HG03442 (cell line): ENCODE measurements around the gene EXOC4.

ENCODE experiments used
- ATAC-seq: cut with Tn5 transposase; IDR thresholded peaks from one replicate; pipeline ENCODE4 v1.9.1; 2021; ENCODE audit warnings: mild to moderate bottlenecking, moderate library complexity; ENCODE audit not compliant: unreplicated experiment

Gene EXOC4

DNA sequence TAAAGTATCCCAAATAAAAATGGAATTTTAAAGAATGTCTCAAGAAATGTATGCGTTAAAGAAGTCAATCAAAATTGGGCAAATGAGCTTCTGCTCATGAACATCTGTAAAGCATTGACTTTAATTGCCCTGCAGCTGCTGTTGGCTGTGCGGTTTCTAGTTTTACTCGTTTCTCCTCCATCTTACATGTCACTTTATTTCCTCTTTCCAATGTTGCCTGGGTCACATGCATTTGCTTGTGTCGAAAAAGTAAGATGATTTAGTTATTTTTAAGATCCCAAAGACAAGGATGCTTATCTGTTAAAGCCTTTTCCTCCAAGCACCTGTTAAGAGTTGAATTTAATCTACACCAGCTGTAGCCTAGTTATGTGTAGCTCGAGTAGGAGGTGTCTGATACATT, 310.4 kb downstream of the EXOC4 start:
- no peak for ATAC-seq

GRCh38 chr7:133564484-133564883, 311.6 kb downstream of the EXOC4 start:
- ATAC-seq: no peak

DNA sequence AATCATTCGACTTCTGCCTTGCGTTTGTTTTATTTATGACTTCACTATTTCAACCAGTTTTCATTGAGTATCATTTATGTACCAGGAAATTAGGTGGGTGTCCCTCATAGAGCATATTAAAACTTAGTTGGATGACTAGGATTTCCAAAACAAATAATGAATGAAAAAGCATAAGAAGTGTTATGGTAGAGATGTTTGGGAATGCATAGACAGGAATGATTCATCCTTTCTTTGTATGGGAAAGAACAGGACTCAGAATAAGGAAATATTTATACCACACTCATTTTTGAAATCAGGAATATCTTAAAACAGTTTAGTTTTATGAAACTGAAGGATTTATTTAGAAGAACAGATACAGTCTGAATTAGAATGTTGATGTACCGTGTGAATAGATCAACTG, 315.7 kb downstream of the EXOC4 start:
- no peak for ATAC-seq

DNA sequence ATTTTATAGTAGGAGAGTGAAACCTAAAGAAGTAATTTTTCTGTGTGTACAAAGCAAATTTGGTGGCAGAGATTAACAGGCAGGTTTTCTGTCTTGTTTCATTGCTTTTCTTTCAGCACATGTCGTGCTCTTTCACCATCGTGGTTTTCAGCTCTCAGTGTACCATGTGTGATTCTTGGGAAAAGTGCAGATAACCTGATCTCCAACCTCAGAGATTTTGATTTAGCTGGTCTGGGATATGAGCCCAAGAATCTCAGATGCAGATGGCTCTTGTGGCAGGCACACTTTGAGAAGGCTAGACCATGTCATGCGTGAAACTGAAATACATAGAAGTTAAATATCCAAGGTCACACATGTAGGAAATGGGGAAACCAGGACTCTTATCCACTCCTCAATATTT, 317.4 kb downstream of the EXOC4 start:
- ATAC-seq: no peak

GRCh38 chr7:133571076-133571475, 318.2 kb downstream of the EXOC4 start:
- ATAC-seq: no peak

DNA sequence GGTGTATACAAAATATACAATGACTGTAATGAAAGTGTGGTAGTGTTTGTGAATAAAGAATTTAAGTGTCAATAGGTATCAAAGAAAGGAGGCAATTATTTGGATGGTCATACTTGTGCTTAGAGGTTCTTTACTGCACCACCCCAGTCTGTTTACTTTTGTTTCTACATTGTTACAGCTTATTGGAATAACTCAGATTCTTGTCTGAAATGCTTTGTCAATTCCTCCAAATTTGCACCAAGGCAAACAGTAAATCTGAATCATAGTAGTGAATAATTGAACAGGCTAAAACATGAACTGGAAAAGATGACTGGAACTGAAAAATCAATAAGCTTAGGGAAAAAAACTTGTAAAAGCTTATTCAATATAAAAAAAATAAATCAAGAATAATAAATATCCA, 319.2 kb downstream of the EXOC4 start:
- ATAC-seq: no peak

DNA sequence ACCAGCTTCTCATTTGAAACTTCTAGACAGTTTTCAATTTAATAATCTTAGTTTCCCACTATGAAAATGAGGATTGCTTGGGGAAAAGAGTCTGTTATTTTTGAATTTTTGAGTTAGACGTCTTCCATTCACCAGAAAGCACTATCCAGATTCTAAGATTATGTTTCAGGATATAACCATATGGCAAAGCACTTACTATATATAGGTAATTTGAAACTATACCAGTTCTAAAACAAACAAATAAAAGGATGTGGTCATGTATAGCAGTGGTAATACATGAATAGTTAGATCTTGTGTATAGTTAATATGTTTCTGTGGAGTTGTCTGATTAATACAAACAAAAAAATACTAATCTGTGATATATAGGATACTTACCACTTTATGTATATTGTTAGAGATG, 320.0 kb downstream of the EXOC4 start:
- ATAC-seq: no peak

DNA sequence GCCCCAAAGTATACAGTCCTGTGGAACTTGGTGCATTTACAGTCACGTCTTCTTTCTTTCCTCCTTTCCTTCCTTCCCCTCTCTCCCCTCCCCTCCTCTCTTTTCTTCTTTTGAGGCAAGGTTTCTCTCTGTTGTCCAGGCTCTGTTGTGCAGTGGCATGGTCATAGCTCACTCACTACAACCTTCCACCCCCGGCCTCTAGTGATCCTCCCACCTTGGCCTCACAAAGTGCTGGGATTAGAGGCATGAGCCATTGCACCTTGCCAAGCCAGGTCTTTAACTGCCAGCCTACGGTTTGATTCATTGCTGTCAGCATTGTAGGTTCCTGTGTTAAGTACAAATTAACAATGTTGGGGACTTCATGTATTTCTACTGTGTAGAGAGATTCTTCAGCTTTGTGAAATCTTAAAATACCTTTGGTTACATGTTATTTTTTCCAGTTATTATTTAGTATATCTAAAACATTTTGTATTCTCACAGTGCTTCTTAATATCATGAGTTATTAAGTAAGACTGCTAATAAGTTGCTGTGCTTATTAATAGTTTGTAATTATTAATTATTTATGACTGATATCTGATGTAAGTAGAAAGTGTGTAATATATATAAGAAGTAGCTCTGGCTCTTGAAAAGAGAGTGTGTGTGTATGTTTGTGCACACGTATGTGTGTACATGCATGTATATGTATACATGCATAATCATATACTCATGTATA, 320.8 kb downstream of the EXOC4 start:
- ATAC-seq: no peak

DNA sequence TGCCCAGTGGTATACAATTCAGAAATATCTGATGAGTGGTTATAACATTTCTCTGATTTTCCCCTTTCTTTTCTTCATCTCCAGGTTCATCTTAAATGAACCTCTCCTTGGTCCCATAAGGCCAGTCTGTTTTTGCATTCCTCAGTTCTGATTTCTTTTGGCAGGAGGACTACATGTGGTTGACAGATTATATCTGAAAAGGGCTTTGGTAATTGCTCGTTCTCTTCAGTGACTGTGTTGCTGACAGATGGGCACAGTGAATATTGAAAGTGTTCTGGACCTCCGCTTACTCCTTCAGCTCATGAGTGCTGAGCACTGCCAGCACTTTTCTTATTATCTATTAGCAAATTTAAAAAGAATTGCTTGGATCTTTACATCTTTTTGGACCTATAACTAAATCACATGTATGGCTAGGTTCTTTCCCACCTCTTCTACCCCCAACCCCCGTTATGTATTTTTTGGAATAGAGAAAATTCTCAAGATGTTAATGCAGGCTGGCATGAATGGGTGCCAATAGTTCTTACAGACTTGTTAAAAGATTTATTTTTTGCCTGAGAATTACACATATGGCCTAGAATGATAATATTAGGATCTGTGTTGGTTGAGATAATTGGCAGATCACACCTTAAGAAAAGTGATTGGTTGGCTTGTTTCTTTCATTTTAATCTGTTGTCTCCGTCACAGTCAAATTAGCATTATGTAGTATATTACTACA, 323.0 kb downstream of the EXOC4 start:
- no peak for ATAC-seq

DNA sequence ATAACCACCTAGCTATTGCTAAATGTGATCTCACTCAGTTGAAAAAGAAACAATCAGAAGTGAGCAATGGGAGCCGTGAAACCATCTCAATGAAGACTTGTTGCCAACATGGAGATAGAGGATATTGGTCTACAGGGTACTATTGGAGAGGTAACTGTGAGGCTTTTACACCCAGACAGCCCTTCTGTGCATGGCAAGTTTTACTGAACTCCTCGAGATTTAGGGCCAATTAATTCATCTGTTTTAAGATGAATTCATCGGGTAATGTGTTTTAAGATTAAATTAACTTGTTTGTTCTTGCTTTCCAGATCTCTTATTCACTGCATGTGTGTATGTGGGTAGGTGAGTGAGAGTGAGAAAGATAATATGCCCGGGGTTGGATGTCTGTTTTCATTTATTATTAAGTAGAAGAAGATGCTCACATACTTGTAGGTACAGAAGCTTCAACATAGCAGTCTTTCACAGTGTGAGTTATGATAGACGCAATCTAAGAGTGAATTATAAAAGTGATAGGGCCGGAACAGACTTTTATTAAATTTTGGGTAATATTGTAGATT, 323.8 kb downstream of the EXOC4 start:
- no peak for ATAC-seq

DNA sequence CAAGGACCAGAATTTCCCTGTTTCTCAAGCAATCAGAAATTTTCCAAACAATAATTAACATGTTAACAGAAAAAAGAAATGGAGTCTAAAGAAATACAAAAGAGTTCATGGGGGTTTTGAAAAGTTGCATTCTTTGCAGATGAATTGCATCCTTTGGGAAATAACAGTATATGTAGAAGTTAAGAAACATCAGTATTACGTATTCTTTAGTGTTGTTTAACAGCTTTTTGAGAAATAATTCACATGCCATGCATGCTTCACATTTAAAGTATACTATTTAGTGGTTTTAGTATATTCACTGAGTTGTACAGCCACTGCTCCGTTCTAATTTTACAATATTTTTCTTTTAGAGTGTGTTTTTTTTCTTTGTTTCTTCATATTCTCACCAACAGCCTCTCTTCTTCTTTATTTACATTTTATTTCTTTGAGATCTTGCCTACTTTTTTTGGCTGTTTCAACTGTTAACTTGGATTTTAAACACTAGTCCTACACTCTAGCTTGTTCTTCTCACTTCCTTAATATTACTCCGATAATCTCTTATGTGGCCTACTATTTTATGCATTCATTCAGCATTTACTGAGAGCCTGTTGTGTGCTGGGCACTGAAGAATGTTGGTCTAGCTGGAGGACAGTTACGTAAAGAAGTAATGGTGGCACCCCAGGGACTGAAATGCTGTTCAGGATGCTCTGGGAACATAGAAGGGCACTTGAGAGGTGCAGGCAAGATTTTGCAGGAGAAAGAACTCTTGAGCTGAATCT, 330.1 kb downstream of the EXOC4 start:
- ATAC-seq: no peak

DNA sequence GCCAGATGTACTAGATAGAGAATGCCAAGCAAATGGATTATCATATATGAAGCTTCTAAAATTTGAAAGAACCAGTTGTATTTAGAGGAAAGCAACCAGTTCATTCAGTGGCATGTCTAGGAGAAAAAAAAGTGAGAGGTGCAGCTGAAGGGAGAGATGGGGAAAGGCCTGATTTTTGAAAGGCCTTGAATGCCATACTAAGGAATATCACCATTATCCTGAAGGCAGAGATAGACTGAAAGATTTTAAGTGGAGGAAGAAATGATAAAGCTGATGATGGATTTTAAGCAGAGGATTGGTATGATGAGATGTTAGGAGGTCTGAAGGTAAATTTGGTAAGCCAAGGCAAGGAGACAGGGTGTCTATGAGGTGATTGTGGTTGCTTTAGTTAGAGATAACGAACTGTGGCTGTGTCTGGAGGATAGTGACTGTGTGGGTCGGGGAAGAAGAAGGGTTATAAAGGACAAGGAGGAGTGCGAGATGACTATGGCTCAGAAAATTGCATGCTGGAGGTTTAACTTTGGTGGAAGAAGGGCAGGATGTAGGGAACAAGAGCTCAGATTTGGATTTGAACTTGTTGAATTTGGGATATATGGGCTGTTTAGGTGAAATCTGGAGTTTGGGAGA, 330.8 kb downstream of the EXOC4 start:
- ATAC-seq: no peak

DNA sequence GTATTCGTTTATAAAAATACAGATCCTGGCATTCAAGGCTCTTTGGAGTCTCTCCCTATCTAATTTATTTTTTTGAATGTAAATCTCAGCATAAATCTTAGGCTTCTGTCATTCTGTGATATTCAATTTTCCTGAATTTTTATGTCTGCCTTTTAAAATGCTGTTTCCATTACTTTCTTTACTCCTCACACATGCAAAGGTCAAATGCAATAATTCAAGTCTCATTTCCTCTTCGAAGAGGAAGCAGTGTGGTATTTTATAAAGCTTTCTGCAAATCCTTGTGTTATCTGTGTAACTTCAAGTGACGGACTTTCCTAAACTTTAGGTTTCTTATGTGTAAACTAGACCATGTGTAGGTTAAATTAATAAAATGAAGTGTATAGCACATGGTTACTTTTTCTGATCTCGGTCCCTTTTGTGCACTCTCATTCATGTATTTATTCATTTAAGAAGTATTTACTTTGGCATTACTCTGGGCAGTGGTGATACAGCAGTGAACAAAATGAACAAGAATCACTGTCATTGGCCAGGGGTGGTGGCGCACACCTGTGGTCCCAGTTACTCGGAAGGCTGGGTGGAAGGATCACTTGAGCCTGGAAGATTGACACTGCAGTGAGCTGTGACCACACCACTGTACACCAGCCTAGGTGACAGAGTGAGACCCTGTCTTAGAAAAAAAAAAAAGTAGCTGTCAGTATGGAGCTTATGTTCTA, 332.2 kb downstream of the EXOC4 start:
- no peak for ATAC-seq

DNA sequence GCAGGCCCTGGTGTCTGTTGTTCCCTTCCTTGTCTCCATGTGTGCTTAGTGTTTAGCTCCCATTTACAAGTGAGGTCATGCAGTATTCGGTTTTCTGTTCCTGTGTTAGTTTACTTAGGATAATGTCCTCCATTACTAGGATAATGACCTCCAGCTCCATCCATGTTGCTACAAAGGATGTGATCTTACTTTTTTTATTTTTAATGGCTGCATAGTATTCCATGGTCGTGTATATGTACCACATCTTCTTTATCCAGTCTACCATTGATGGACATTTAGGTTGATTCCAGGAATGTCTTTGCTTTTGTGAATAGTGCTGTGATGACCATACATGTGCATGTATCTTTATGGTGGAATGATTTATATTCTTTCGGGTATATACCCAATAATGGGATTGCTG, 333.4 kb downstream of the EXOC4 start:
- no peak for ATAC-seq

DNA sequence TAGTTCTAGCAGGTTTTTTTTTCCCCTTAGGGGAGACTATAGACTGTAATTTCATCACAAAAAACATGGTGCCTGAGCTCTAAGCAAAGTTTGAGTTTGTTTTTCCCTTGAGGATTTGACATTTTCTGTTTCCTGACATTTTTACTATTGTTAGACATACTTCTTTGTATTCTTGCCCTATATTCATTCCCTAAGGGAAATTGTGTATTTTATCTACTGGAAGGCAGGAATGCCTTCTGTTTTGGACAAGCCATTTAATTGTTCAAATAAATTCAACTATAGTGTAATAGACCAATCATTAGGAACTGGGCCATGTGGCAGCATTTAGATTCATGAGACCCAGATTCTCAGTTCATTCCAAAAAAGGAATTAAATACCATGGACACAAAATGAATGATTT, 335.0 kb downstream of the EXOC4 start:
- ATAC-seq: no peak

GRCh38 chr7:133590795-133591194, 337.9 kb downstream of the EXOC4 start:
- no peak for ATAC-seq

DNA sequence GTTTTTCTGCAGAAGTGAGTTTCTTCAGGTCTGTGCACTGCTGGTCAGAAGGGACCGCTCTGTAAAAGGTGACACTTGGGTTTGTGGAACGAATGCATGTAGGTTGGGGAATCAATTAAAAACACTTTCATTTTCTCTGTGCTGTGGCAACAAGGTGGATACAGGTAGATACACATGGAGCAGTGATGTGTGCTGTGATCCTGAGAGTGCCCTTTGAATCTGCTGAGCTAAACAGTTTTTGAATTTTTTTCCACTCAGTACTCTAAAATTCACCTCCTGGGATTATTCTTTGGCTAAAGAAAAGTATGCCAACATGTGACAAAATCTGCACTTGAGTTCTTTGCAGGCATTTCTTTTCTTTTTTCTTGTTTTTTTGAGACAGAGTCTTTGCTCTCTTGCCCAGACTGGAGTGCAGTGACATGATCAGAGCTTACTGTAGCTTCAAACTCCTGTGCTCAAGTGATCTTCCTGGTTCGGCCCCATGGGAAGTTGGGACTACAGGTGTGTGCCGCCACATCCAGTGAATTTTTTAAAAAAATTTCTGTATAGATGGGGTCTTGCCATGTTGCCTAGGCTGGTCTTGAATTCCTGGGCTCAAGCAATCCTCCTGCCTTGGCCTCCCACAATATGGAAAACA, 338.9 kb downstream of the EXOC4 start:
- ATAC-seq: no peak

GRCh38 chr7:133593561-133593960, 340.7 kb downstream of the EXOC4 start:
- no peak for ATAC-seq

DNA sequence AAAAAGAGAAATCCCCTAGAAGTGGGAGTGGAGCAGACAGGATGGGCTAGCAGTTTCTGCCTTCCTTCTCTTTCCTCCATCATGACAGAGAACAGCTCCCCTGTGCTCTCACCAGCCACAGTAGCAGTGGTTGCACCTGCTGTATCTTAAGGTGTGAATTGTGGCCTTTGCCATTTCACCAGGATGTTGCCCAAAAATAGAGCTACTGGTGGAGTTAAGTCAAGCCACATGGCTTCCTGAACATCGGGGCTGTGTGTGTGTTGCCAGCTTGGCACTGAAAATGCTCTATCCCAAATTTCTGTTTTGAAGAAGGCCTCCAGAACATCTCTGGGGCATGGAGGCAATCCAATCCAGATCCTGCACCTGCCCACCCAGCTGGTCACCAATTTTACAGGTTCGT, 348.7 kb downstream of the EXOC4 start:
- no peak for ATAC-seq

DNA sequence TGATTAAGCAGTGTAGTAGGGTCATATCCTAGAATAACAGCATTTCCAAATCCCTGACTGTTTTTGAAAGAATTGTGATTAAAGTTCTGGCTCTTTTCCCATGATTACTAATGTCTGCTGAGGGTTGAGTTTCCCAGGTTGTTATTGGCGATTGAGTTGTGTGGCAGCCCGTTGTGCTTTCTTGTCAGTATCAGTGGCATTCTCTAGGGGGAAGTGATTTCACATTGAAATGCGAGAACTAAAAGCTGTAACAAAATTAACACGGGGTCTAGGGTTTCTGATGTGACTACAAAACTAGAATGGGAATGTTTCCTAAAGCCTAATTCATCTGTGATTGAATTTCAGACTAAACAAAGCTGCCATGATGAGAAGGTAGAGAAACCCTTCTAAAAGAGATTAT, 349.4 kb downstream of the EXOC4 start:
- ATAC-seq: no peak
